IMR-90 (cell line): ENCODE data around the gene KLK8.

ENCODE experiments used
- CEBPB ChIP-seq: IDR thresholded peaks from 2 replicates; pipeline ENCODE4 v1.6.1; 2012; ENCODE audit warnings: low read depth, low read length, improper control_type of control experiment
- CHD1 ChIP-seq: IDR thresholded peaks from 2 replicates; pipeline ENCODE4 v1.6.1; 2012; ENCODE audit warnings: low read depth, low read length, improper control_type of control experiment
- POLR2A ChIP-seq: IDR thresholded peaks from 2 replicates; pipeline ENCODE4 v1.6.1; 2012; ENCODE audit warnings: mild to moderate bottlenecking, low read depth, low read length
- RAD21 ChIP-seq: IDR thresholded peaks from 2 replicates; pipeline ENCODE4 v1.6.1; 2012; ENCODE audit warnings: low read length, improper control_type of control experiment
- RFX5 ChIP-seq: IDR thresholded peaks from 2 replicates; pipeline ENCODE4 v1.8.0; 2012; ENCODE audit warnings: low read depth, mild to moderate bottlenecking, low read length, moderate library complexity
- TF ChIP-seq, protein P1 (sequence below): conservative IDR thresholded peaks from 2 replicates; pipeline ENCODE4 v1.5.1; 2012; ENCODE audit warnings: mild to moderate bottlenecking, low read depth, low read length, improper control_type of control experiment
- TF ChIP-seq, protein P2 (sequence below): fragments of 150-350 bp; IDR thresholded peaks from 2 replicates; pipeline ENCODE4 v1.6.1; 2017; ENCODE audit warnings: mild to moderate bottlenecking, antibody characterized with exemption, low read length, low read depth
- TF ChIP-seq, protein P3 (sequence below): fragments of 150-350 bp; IDR thresholded peaks from 2 replicates; pipeline ENCODE4 v1.6.1; 2016; ENCODE audit warnings: low read depth, mild to moderate bottlenecking, low read length, moderate library complexity, borderline replicate concordance

DNA sequence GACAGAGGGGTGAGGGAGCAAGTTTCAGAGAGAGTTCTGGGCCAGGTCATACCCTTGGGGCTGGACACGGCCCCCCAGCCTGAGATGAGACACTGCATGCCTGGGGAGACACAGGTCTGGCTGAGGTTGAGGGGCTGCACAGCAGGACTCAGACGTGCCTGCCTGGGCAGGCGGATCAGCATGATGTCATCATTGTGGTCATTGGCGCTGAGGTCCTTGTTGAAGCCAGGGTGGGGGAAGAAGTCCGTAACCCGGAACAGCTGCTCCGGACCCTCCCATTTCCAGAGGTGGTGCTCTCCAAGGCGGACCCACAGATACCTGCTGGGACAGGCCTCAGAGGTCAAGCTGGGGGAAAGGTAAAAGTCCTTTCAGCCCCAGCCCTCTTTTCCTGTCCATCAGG lies 5.0 kb upstream of the KLK8 start:
- TF ChIP-seq, protein P1, sequence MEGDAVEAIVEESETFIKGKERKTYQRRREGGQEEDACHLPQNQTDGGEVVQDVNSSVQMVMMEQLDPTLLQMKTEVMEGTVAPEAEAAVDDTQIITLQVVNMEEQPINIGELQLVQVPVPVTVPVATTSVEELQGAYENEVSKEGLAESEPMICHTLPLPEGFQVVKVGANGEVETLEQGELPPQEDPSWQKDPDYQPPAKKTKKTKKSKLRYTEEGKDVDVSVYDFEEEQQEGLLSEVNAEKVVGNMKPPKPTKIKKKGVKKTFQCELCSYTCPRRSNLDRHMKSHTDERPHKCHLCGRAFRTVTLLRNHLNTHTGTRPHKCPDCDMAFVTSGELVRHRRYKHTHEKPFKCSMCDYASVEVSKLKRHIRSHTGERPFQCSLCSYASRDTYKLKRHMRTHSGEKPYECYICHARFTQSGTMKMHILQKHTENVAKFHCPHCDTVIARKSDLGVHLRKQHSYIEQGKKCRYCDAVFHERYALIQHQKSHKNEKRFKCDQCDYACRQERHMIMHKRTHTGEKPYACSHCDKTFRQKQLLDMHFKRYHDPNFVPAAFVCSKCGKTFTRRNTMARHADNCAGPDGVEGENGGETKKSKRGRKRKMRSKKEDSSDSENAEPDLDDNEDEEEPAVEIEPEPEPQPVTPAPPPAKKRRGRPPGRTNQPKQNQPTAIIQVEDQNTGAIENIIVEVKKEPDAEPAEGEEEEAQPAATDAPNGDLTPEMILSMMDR, result no peak
- TF ChIP-seq RFX5, result no peak
- TF ChIP-seq CEBPB, result no peak
- TF ChIP-seq, protein P2, sequence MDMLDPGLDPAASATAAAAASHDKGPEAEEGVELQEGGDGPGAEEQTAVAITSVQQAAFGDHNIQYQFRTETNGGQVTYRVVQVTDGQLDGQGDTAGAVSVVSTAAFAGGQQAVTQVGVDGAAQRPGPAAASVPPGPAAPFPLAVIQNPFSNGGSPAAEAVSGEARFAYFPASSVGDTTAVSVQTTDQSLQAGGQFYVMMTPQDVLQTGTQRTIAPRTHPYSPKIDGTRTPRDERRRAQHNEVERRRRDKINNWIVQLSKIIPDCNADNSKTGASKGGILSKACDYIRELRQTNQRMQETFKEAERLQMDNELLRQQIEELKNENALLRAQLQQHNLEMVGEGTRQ, result no peak
- no peak for TF ChIP-seq POLR2A
- no peak for TF ChIP-seq RAD21
- TF ChIP-seq, protein P3, sequence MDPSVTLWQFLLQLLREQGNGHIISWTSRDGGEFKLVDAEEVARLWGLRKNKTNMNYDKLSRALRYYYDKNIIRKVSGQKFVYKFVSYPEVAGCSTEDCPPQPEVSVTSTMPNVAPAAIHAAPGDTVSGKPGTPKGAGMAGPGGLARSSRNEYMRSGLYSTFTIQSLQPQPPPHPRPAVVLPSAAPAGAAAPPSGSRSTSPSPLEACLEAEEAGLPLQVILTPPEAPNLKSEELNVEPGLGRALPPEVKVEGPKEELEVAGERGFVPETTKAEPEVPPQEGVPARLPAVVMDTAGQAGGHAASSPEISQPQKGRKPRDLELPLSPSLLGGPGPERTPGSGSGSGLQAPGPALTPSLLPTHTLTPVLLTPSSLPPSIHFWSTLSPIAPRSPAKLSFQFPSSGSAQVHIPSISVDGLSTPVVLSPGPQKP, result no peak
- TF ChIP-seq CHD1, result no peak
